ENCODE data around the gene ZNF277.
"Not testable (repeated sequence)": the region's sequence is repeated elsewhere in the genome, so short reads cannot be mapped to it uniquely, and the experiment has no call there.

The ZNF277 gene

DNA sequence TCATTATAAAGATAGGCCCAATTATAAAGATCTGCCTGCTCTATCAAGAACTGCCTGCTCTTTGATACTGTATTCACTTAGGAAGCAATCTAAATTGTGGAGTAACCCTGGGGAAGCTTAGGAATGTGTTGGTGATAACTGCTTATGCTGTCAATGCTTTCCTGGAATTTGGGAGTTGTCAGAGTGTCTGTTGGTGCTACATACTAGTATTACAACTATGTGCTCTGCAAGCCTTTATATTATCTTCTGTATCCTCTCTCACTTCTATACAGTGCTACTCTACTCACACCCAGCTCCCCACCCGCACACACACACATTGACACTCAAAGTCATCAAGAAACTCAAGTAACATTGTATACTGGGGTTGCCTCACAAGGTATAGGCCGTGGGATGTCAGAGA, 6.1 kb downstream of the ZNF277 start:
- no peak for DNase-seq

DNA sequence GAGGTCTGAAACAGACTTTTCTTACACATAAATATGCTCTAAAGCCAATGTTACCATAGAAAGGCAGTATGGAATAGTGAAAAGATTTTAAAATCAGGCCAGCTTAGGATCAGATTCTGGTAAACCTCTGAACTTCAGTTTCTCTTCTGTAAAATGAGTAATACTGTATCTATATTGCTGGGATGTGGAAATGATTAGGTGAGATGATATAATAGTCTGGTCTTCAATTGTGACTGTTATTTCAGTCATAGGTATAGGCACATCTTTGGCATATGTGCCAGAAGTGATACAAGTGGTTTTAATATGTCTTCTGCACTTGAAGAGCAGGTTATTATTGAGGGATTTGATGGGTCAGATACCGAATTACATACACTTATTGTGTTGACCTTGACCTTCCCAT, 7.2 kb downstream of the ZNF277 start:
- DNase-seq = no peak

DNA sequence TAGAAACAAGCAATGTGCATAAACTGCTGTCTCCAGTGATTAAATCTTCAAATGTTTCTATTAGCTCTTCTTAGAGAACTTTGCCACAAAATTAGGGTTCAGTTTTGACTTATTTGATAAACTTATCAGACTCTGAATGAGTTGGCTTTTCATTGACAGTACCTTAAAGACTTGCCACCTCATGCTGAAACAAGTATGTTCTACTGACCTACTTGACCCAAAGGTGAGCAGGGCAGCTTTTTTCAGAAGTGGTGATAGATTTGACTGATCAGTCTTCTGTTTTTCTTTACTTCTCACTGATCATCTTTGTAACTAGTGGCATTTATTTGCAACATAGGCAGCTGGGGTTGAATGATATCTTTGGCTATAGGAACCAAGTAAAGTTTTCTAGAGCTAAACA, 7.8 kb downstream of the ZNF277 start:
- no peak for DNase-seq

DNA sequence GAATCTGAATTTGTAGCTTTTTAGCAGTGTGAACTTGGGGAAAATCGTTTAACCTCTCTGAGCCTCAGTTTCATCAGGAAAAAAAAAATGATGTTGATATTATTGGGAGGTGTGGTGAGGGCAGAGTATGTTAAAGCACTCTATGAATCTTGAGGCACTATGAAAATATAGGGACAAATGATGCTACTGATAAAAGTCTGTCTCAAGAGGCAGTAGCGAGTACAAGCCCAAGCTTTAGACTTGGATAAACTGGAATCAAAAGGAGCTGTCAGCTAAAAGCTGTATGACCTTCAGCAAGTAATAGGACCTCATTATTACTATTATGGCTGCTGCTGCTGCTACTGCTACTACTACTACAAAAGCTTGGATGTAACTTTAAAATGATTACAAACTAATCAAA, 8.4 kb downstream of the ZNF277 start:
- DNase-seq = no peak

DNA sequence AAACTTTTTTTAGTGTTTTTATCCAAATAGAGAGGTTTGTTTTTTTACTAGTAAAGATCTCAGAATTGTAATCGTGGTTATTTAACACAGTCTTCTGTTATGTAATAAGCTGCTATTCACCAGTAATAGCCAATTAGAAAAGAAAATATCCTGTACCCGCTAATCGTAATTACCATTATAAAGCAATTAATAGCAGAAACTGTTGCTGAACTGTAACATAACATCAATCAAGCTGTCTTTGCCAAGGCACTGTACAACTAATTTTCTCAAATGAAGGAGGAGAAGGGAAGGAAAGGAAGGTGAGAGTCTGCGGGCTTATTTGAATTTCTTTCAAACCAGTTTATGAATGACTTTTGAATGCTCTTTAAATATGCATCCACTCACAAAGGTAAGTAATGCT, 9.3 kb downstream of the ZNF277 start:
- DNase-seq = no peak

DNA sequence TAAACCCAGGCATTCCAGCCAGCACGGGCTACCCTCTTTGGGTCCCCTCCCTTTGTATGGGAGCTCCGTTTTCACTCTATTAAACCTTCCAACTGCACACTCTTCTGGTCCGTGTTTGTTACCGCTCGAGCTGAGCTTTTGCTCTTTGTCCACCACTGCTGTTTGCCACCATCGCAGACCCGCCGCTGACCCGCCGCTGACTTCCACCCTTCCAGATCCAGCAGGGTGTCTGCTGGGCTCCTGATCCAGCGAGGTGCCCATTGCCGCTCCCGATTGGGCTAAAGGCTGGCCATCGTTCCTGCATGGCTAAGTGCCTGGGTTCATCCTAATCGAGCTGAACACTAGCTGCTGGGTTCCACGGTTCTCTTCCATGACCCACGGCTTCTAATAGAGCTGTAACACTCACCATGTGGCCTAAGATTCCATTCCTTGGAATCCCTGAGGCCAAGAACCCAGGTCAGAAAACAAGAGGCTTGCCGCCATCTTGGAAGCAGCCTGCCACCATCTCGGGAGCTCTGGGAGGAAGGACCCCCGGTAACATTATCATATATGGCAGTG, 14.5 kb downstream of the ZNF277 start:
- no peak for DNase-seq

DNA sequence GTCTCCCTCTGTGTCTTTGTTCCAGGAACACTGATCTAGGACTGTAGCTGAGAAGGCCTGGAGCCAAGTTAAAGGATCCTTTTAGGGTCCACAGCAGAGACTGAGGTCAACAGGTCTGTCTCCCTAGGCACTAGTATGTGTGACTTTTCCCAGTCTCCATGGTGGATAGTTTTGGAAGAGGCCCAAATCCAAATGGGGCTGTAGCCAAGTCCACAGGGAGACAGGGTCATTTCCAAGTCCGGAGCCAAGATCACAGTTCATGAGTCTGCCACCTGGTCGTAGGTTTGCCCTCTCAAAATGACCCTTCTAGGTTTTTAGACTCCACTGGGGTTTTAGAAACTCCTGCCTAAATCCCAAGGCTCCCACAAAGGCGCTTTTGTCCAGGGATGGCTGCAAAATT, 16.8 kb downstream of the ZNF277 start:
- DNase-seq = no peak

DNA sequence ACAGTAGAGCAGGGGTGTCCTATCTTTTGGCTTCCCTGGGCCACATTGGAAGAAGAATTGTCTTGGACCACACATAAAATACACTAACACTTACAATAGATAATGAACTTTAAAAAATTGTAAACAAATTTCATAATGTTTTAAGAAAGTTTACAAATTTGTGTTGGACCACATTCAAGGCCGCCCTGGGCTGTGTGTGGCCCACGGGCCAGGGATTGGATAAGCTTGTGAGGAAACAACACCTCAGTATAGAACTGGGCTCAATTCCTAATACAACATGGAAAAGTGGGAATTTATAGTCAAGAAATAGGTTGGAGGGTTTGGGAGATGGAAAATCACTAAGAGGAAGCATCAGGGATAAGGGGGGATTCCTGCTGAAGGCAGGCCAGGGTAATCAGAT, 17.7 kb downstream of the ZNF277 start:
- DNase-seq = no peak

DNA sequence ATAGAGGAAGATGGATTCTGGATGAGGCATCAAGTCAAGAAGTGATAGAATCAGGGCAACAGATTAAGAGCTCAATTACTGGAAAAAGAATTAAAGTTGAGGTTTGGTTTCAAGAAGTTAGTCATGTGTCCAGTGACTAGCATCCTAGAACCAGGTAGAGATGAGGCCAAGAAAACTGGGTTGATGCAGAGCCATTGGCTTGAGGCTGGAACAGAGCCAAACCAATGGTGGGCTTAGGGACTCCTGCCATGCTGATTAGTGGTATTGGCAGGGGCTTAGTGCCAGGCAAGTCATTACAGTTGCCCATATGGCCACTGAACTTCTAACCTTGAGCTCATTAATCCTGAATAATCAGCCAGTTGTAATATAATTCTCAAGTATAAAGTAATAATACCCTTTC, 18.5 kb downstream of the ZNF277 start:
- no peak for DNase-seq

DNA sequence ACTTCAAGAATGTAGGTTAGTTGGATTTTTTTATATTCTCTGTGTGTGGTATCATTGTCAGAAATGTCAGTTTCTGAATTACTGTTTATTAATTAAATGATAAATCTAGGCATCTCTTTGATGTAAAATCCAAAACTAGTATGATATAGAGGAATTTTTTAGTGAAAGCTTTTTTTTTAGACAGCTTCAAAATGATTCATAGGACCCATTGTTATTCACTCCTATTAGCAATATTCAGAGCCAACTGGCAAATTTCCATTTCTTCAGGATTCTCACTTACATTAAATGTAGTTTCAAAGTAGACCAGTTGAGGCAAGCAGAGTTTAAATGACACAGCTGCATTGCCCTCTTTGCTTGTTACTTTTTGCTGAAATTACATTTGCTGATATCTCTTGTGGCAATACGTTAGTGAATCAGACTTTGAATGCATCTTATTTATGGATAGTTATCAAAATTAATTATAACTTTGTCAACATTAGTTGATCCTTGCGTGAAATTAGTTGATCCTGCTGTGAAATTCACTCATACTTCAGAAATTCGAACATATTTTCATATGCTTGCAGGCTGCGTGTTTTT, 20.3 kb downstream of the ZNF277 start:
- no peak for DNase-seq

DNA sequence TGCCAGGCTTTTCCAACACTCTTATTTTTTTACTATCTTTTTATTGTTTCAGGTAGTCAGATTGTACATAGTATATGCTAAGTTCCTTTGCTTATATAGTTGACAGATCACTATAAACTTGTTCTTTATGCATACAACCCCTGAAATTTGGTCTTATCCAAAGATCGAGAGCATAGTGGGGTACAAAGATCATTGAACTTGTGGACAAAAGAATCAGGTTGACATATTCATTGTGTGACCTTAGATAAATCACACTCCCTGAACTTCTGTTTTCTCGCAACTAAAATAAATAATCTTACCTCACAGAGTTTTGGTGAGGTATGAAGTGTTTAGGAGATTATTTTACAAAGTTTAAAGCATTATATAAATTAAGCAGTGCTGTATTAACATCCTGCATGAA, 22.1 kb downstream of the ZNF277 start:
- no peak for DNase-seq

DNA sequence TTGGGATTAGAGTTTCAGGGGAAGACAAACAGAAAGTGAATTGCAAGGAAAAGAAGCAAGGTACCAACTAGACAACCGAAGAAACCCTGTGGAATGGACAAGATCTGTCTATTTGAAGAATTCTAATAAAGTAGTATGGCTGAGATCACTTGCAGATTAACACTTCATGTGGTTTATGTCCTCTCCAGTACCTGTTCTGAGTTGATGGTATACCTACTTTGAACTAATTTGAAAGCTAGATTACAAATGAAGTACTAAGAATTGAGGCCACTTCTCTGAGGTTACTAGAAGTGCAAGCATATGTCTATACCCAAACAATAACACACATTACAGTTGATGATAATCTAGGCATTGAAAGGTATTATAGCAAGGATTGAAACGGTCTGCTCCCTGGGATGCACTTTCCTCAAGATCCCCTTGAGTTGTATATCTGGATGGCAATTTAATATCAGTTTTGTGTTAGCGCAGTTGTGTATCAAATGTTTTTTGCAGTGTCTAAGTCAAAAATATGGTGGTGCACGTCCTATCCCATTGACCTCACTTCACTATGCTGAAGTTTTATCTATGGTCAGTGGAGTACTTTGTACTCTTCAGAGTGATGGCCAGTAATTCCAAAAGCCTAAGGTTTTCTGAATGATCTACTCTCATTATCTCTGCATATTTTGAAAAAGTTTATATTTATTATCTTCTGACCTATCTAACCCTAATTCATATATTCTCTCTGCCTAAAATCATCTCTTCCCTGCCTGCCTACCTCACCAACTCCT, 25.9 kb downstream of the ZNF277 start:
- DNase-seq = no peak

DNA sequence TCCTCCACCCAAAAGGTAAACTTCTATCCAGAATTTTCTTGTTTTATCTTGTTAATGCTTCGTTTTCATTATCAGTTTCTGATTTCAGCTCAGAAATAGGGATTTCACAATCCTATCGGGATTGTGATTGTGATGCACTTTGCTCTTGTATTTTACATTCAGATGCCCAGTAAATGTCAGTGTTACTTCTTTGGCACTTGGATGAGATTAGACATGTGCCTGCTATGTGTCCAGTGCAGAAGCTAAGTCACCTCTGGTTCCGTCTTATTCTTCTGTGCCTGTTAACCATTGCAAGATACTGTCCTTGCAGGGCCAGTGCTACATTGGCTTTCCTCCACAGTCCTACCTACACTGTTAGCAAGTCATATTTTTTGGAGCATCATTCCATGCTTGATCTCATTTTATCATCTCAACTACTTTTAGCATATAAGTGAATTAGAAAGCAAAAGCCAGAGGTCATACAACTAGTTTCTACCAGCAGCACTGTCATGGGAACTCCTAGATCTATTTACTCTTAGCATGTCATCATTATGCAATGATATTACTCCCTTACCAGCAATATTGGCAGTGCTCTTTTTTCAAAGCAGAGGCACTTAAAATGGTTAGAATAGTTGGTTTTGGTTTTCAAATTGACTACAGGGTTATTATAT, 26.7 kb downstream of the ZNF277 start:
- DNase-seq = no peak

DNA sequence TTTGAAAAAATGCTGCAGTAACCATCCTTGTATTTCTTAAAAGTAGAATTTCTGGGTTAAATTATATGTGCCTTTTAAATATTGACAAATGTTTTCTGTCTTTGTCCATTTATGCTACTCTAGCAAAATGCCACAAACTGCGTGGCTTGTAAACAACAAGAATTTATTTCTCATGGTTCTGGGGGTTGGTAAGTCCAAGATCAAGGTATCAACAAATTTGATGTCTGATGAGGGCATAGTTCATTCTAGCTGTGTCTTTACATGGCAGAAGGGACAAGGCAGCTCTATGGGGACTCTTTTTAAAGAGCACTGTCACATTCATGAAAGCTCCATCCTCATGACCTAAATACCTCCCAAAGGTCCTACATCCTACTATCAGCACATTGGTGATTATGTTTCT, 27.7 kb downstream of the ZNF277 start:
- DNase-seq = no peak

DNA sequence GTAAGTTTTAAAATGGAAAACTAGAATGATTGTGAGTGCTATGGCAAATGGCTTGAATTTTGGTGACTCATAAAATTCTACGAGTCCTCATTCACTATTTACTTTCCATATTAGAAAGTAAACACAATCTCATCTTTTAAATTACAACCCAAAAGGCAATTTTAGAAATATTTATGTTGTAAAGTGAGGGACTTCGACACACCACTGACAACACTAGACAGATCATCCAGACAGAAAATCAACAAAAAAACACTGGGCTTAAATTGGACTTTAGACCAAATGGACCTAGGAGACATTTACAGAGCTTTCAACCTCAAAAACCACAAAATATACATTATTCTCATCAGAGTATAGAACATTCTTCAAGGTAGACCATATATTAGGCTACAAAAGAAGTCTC, 30.1 kb downstream of the ZNF277 start:
- no peak for DNase-seq

DNA sequence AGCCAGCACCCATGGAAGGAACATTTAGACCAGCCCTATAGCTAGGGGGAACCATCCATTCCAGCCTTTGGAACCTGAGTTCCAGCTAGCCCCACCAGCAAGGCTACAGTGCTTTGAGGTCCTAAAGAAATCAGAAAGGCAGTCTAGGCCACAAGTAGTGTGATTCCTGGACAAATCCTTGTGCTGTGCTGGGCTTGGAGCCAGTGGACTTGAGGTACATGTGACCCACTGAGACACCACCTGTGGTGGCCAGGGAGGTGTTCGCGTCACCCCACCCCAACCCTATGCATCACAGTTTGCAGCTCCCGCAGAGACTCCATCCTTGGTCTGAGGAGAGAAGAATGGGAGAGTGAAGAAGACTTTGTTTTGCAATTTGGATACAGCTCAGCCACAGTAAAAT, 31.8 kb downstream of the ZNF277 start:
- DNase-seq = no peak

DNA sequence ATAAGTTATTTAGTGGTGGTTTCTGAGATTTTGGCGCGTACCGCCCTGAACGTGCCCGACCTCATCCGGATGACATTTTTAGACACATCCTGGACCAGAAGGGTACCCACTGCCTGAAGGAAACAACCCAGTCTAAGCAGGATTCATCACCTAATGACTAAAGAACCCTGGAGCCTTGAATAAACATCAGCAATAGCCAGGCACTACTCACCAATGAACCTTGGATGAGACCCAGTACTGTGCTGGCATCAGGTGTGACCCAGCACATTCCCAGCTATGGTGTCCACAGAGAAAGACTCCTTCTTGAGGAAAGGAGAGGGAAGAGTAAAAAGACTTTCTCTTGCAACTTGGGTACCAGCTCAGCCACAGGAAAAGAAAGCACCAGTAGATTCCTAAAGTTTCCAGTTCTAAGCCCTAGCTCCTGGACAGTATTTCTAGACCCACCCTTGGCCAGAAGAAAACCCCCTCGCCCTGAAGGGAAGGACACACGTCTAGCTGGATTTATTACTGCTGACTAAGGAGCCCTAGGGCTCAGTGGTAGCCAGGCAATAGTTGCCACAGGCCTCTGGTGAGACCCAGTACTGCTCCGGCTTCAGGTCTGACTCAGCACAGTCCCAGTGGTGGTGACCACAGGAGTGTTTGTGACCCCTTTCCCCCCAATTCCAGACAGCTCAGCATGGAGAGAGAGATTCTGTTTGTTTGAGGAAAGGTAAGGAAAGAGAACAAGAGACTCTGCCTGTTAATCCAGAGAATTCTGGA, 32.5 kb downstream of the ZNF277 start:
- DNase-seq = no peak

DNA sequence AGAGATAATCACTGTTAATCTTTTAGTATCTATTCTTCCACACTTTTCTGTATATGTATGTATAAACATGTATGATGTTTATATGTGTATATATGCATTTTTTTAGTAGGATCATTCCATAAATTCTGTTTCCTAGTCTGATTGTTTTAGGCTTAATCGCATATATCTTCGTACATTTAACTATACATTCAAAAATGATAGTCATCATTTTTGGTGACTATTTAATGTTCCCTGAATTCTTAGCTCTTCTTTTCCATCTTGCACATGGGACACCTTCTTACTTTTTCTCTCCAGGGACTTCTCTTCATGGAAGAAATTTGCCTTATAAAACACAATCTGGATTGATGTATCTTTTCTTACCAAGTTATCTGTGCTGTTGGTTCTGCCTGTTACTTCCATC, 42.1 kb downstream of the ZNF277 start:
- no peak for DNase-seq

DNA sequence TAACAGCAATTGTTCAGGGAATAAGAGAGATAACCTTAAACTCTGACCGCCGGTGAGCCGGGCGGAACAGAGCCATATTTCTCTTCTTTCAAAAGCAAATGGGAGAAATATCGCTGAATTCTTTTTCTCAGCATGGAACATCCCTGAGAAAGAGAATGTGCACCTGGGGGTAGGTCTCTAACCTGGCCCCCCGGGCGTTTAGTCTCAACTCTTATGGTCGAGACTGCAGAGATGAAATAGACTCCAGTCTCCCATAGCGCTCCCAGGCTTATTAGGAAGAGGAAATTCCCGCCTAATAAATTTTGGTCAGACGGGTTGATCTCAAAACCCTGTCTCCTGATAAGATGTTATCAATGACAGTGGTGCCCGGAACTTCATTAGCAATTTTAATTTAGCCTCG, 43.5 kb downstream of the ZNF277 start:
- not testable (repeated sequence) for DNase-seq

DNA sequence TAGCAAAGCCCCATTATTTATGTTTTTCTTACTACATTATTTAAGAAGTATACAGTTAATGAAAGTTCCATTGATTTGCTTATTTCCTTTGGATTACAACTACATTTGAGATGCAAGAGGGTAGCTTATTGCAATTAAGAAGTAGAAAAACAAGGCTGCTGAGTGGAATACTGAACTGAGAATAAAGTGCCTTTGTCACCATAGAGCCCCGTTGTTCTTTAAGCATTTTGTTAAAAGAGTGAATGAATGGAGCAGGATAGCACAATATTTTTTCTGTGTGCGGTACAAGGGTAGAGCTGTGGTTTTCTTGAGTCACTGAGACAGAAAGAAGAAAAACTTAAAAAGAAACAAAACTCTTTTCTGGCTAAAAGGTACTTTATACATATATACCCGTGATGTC, 45.6 kb downstream of the ZNF277 start:
- DNase-seq = no peak

DNA sequence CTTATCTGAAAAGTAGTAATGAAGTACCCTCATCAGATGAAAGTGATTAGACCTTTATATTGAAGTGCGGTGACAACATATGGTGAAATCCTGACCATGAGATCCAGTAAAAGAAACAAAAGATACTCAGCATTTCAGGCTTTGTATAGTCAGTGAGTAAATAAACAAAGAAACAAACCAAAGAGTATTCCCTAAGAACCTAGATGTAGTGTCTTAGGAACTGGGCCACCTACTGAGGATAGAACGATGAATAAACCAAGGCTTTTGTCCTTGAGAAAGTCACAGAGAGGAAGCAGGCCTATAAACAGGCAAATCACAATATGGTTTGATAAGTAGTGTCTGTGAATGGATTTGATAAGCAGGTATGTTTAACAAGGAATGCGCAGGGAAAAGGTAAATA, 46.2 kb downstream of the ZNF277 start:
- no peak for DNase-seq

DNA sequence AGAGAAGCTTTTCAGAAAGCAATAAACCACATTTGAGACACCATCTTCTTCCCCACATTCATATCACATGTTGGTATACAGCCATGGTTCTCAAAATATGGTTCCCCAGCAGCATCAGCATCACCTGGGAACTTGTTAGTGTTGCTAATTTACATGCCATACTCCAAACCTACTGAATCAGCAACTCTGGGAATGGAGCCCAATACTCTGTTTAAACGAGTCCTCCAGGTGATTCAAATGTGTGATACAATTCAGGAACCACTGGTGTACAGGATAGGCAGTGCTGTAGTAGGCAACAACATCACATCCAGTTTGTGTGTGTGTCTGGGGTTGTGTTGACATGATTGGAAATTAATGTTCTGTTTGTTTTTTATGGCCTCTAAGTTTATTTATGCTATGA, 47.7 kb downstream of the ZNF277 start:
- DNase-seq = no peak

DNA sequence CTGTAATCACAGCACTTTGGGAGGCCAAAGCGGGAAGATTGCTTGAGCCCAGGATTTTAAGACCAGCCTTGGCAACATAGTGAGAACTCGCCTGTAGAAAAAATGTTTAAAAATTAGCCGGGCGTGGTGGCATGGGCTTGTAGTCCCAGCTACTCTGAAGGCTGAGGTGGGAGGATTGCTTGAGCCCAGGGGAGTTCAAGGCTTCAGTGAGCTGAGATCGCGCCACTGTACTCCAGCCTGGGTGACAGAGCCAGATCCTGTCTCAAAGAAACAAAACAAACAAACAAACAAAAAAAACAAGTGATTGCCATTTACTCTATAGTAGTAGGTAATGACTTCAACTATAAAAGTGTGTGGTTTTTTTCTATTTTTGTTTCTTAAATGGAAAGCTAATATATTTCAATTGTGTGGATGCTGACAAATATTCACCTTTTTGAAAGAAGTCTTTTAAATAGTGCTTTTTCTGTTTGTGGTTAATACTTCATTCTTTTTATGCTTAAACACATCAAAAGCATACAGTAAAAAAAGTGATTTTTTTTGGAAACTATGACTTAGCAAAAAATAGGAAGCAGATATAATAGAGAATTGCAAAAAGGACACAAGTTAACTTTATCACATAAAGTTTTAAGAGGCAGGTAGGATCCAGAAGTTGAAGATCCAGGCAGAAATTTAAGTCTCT, 48.4 kb downstream of the ZNF277 start:
- DNase-seq = no peak
